Activated CD4-positive, alpha-beta T cell treated with anti-CD3 and anti-CD28 coated beads, Interleukin-2, amount 50 U/mL, for 16 hours (primary cell): ENCODE measurements around the gene ARHGAP31.
"Not testable (repeated sequence)": the region's sequence is repeated elsewhere in the genome, so short reads cannot be mapped to it uniquely, and the experiment has no call there.

Experiments
- DNase-seq: peaks from one replicate; pipeline ENCODE4 v3.0.0-alpha.2; 2020

Gene ARHGAP31, protein sequence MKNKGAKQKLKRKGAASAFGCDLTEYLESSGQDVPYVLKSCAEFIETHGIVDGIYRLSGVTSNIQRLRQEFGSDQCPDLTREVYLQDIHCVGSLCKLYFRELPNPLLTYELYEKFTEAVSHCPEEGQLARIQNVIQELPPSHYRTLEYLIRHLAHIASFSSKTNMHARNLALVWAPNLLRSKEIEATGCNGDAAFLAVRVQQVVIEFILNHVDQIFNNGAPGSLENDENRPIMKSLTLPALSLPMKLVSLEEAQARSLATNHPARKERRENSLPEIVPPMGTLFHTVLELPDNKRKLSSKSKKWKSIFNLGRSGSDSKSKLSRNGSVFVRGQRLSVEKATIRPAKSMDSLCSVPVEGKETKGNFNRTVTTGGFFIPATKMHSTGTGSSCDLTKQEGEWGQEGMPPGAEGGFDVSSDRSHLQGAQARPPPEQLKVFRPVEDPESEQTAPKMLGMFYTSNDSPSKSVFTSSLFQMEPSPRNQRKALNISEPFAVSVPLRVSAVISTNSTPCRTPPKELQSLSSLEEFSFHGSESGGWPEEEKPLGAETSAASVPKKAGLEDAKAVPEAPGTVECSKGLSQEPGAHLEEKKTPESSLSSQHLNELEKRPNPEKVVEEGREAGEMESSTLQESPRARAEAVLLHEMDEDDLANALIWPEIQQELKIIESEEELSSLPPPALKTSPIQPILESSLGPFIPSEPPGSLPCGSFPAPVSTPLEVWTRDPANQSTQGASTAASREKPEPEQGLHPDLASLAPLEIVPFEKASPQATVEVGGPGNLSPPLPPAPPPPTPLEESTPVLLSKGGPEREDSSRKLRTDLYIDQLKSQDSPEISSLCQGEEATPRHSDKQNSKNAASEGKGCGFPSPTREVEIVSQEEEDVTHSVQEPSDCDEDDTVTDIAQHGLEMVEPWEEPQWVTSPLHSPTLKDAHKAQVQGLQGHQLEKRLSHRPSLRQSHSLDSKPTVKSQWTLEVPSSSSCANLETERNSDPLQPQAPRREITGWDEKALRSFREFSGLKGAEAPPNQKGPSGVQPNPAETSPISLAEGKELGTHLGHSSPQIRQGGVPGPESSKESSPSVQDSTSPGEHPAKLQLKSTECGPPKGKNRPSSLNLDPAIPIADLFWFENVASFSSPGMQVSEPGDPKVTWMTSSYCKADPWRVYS (N-terminal part only)

GRCh38 chr3:119293871-119294695, at the start of gene ARHGAP31:
Gene ARHGAP31, plus strand, starts transcription at chr3:119294383. Its CDS starts 522 bp downstream, at chr3:119294905.
- DNase-seq, result peak; percentile 91

- DNase-seq, result no peak
Observed at GRCh38 chr3:119245778-119246177, 48.4 kb upstream of the ARHGAP31 start.

GRCh38 chr3:119255214-119255613, 39.0 kb upstream of the ARHGAP31 start:
- DNase-seq, result no peak

DNA sequence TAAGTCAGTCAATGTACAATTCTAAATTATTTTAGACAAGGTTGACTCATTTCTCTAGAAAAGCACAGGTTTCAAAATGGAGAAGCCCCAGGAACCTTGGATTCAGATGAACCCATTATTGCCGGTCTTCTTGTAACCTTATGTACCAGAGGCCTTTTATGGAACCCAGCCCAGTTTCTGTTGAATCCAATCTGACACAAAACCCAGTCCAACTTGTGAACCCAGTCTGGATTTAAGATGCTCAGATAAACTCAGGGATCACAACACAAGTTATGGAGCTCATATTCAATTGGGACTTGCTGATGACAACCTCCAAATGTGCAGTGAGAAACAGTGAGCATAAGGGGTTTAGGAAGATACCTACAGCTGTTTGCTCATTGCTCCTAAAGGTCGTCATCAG, 37.1 kb upstream of the ARHGAP31 start:
- DNase-seq, result no peak

DNA sequence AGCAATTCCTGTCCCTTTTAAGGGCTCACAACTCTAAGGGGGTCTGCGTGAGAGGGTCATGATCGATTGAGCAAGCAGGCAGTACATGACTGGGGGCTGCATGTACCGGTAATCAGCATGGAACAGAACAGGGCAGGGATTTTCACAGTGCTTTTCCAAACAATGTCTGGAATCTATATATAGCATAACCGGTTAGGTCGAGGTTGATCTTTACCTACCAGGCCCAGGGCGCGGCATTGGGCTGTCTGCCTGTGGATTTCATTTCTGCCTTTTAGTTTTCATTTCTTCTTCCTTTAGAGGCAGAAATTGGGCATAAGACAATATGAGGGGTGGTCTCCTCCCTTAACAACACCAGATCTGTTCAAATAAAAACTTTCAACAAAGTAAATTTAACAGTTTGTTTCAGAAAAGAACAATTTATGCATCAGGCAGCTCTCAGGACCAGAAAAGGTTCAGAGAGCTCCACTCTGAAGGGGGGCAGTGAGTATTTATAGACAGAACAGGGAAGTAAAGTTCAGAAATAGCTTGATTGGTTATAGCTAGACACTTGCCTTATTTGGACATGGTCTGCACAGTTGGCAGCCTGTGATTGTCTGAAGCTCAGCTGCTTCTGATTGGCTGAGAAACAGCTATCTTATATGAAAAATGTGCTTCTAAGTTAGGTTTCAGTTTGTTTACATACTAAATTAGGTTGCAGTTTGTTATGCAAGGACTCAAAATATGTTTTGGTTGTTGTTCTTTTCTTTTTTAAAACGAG, 36.4 kb upstream of the ARHGAP31 start:
- no peak for DNase-seq

DNA sequence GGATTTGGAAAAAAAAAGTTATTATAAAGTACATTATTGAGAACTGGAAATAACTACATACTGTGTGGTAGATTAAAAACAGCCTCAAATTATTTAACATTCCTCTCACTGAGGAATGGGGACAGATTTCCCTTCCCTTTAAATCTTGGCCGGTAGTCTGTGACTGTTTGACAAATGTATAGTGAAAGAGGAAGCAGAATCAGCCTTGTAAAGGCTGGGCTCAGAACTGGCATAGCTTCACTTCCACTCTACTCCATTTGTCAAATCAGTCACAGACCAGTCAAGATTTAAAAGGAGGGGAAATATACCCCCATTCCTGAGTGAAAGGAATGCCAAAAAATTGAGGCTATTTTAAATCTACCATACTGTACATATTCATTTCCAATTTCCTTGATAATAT, 35.3 kb upstream of the ARHGAP31 start:
- DNase-seq, result no peak

GRCh38 chr3:119259821-119260220, 34.4 kb upstream of the ARHGAP31 start:
- DNase-seq, result no peak

GRCh38 chr3:119261055-119261454, 33.1 kb upstream of the ARHGAP31 start:
- no peak for DNase-seq

DNA sequence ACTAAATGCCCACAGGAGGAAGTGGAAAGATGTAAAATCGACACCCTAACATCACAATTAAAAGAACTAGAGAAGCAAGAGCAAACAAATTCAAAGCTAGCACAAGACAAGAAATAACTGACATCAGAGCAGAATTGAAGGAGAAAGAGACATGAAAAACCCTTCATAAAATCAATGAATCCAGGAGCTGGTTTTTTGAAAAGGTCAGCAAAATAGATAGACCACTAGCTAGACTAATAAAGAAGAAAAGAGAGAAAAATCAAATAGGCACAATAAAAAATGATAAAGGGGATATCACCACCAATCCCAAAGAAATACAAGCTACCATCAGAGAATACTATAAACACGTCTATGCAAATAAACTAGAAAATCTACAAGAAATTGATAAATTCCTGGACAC, 24.0 kb upstream of the ARHGAP31 start:
- DNase-seq, result not testable (repeated sequence)

DNA sequence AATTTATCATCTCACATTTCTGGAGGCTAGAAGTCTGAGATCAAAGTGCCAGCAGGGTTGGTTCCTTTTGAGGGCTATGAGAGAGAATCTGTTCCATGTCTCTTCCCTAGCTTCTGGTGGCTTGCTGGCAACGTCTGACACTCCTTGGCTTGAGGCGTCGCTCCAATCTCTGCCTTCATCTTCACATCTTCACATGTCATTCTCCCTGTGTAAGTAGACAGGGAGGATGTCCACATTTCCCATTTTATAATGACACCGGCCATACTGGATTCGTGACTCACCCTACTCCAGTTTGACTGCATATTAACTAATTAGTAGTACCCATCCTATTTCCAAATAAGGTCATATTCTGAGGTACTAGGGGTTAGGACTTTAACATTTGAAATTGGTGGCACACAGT, 17.5 kb upstream of the ARHGAP31 start:
- DNase-seq, result no peak

DNA sequence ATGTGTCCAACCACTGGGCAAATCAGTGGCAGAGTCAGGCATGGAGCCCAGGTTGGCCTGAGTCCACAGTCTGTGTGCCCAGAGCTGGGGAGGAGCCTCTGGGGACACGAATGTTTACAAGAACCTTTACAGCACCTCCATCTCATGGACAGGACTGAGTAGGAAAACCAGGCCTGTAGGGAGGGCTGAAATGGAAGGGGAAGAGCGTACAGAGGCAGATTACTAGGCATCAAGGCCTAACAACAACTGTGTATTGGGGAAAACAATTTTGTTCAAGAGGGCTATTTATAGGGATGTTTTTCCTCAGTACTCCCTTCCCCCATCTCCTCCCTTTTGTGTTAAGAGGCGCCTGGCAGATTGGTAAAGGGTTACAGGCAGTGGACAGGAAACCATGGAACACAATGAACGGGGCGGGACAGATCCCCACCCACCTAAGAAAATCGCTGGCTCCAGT, 15.1 kb upstream of the ARHGAP31 start:
- DNase-seq, result no peak

GRCh38 chr3:119279584-119280243, 14.5 kb upstream of the ARHGAP31 start:
- no peak for DNase-seq

DNA sequence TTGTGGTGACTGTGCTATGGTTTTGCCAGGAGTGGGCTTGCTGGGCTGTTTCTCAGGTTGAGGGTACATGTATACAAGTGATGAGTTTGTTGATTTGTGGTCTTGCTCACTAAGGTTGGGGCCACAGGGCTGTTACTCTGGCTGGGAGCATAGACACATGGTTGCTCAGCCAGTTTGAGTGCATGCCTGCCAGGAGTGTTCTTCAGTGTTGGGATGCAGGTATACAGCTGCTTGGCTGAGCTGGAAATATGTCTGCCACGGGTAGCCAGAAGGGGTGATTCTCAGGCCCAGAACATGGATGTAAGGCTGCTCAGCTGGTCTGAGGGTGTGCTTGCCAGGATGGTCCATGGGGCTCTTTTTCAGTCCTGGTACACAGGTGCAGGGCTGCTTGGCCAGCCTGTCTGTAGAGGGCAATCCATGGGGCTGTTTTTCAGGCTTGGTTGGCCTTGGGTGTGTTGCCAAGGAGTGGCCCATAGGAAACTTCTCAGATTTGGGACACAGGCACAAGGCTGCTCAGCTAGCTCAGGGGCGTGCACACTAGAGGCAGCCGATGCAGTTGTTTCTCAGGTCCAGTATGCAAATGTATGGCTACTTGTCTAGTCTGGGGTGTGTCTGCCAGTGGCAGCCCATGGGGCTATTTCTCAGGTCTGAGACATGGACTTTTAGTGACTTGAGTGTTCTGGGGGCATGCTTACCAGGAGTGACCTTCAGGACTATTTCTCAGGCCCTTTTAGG, 5.3 kb upstream of the ARHGAP31 start:
- no peak for DNase-seq

DNA sequence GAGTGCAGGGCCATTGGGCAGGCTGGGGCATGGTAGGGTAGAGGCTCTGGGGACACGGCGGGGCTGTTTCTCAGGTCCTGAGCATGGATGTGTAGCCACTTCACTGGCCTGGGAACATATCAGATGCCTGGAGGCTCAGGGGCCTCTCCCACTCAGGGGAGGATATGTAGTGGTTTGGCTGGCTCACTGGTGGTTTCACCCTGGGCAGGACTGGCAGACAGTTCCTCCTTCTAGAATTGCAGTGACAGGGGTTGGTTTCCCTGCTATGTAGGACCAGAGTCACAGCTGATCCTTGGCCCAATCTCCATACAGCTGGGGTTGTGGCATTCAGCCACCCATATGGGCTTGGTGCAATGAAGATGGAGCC, 4.8 kb upstream of the ARHGAP31 start:
- DNase-seq, result no peak

- DNase-seq, result no peak
Observed at GRCh38 chr3:119290613-119291012, 3.6 kb upstream of the ARHGAP31 start.

DNA sequence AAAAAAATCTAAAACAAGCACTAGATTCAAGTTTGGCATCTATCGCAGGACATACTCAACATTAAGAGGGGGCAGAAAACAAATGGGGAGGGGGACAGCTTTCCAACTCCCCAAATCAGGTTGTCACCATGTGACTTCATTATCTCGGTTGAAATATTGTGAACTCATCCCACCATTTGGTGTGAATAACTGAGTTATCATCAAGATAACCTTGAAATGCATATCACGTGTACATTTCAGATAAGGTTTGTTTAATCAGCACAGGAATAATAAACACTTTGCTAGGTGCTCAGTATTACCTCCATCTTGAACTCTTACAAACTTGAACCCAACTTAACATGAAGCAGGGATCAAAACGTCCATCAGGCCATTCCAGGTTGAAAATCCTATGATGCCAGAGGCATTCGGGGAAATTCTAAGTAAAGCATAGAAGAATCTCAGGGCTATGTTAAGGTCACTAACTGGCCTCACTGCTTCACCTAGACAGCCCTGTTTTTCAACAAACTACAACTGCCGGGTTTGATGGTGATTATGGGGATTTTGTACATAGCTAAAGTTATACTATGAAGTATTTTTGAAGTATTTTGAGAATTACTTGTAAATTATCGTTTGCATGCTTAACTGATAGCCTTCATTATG, 3.0 kb upstream of the ARHGAP31 start:
- no peak for DNase-seq

- DNase-seq, result peak; percentile 36
Observed at GRCh38 chr3:119292666-119293065, 1.5 kb upstream of the ARHGAP31 start.

DNA sequence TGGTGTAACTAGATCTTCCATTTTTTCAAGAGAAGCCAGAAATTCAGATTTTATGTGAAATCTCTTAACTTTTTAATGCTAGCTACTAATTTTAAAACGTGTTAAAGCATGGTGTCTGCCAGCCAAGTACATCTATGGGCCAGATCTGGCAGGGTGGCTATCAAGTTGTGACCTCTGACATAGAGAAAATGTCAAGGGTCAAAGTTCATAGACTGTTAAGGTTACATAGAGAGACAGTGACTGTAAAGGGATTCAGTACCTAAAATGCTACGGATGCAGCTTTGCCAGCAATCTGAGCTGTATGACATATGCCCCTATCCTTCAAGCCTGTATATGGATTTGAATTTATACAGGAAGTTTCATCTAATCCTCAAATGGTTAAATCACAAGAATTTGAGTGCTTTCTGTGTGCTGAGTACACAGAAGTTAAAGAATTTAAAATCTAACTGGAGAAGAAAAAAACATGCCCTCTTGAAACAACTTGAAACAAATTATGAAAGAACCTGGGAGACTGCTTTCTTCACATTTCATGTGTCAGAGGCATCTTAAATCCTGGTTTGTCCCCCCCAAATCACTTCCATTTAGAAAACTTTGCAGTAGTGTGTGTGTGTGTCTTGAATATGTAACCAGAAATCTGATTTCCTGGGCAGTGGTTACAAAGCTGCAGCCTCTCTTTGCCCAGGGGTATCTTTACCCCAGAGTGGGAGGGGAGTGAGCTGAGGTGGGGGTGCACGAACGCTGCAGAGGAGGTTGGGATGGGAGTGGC, 895 bp upstream of the ARHGAP31 start:
- DNase-seq, result no peak
